IPS-11a (cell line): ENCODE data around the gene FCHO1.

Source experiments
- H3K4me3 ChIP-seq: one replicate; pipeline ENCODE4 v1.5.1; 2013; ENCODE audit warnings: low read depth, low read length, control low read depth

Gene FCHO1

GRCh38 chr19:17824339-17824738, 73.1 kb downstream of the FCHO1 start:
- no peak overlapping the region for H3K4me3 ChIP-seq

- no peak overlapping the region for H3K4me3 ChIP-seq
Observed at GRCh38 chr19:17826508-17827056, 75.3 kb downstream of the FCHO1 start.

- peak overlapping the region; percentile 58 for H3K4me3 ChIP-seq
Observed at GRCh38 chr19:17829855-17830566, 78.7 kb downstream of the FCHO1 start.

GRCh38 chr19:17830567-17831418, 79.5 kb downstream of the FCHO1 start:
- H3K4me3 ChIP-seq = peak overlapping the region; percentile 58

- peak overlapping the region; percentile 35 for H3K4me3 ChIP-seq
Observed at GRCh38 chr19:17831419-17831888, 80.2 kb downstream of the FCHO1 start.

GRCh38 chr19:17832443-17833208, 81.3 kb downstream of the FCHO1 start:
- no peak overlapping the region for H3K4me3 ChIP-seq

- H3K4me3 ChIP-seq = no peak overlapping the region
Observed at GRCh38 chr19:17834350-17835181, 83.3 kb downstream of the FCHO1 start.

- H3K4me3 ChIP-seq = no peak overlapping the region
Observed at GRCh38 chr19:17835182-17836006, 84.1 kb downstream of the FCHO1 start.

GRCh38 chr19:17836530-17836929, 85.3 kb downstream of the FCHO1 start:
- no peak overlapping the region for H3K4me3 ChIP-seq

- H3K4me3 ChIP-seq = no peak overlapping the region
Observed at GRCh38 chr19:17837972-17838371, 86.7 kb downstream of the FCHO1 start.
